Measurements from ENCODE around the gene SCLY. TPM values are rescaled to one million over a fixed set of nuclear protein-coding genes. Genes with fewer than 3 reads are reported as not detected.

The SCLY gene
- total RNA-seq, 6 experiments from 2014 or later = 24.4 to 54.2 (median 35.9) TPM

GRCh38 chr2:238104691-238105371, 44.0 kb downstream of the SCLY start:
- DNase-seq (peak in 1 of 3 donors; percentile 46), ATAC-seq (no peak)
- WGBS (ENCODE audit: insufficient coverage, low coverage, low lambda C conversion rate, missing lambda C conversion rate) = no CpG with 5 or more reads among the region's 21 CpGs
- no peak overlapping the region for H3K27ac ChIP-seq
- H3K4me3 ChIP-seq = no peak overlapping the region
- peaks cover 0 to 7% (median 3%) of the 10 kb centered on the region in 4 donors for H3K4me1 ChIP-seq
- H3K36me3 ChIP-seq = no peaks in the 10 kb centered on the region
- no peak for TF ChIP-seq POLR2A (IDR thresholded peaks at IDR 0.05)
- TF ChIP-seq, protein P1, sequence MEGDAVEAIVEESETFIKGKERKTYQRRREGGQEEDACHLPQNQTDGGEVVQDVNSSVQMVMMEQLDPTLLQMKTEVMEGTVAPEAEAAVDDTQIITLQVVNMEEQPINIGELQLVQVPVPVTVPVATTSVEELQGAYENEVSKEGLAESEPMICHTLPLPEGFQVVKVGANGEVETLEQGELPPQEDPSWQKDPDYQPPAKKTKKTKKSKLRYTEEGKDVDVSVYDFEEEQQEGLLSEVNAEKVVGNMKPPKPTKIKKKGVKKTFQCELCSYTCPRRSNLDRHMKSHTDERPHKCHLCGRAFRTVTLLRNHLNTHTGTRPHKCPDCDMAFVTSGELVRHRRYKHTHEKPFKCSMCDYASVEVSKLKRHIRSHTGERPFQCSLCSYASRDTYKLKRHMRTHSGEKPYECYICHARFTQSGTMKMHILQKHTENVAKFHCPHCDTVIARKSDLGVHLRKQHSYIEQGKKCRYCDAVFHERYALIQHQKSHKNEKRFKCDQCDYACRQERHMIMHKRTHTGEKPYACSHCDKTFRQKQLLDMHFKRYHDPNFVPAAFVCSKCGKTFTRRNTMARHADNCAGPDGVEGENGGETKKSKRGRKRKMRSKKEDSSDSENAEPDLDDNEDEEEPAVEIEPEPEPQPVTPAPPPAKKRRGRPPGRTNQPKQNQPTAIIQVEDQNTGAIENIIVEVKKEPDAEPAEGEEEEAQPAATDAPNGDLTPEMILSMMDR (IDR thresholded peaks at IDR 0.05) = no peak
- intact Hi-C loops (cut with DNase I) = no loop called here
- no peaks in the 10 kb centered on the region for H3K9me3 ChIP-seq
- no peaks in the 10 kb centered on the region for H3K27me3 ChIP-seq

- no peak for ATAC-seq
- no peaks in the 10 kb centered on the region for H3K36me3 ChIP-seq
- no peaks in the 10 kb centered on the region for H3K9me3 ChIP-seq
- DNase-seq = peak in 1 of 3 donors; percentile 41
- intact Hi-C loops (cut with DNase I) = no loop called here
- WGBS (ENCODE audit: insufficient coverage, low coverage, low lambda C conversion rate, missing lambda C conversion rate) = no CpG with 5 or more reads among the region's 28 CpGs
- no peak overlapping the region for H3K4me3 ChIP-seq
- H3K27me3 ChIP-seq = no peaks in the 10 kb centered on the region
- peaks cover 0 to 7% (median 3%) of the 10 kb centered on the region in 4 donors for H3K4me1 ChIP-seq
- no peak for TF ChIP-seq POLR2A (IDR thresholded peaks at IDR 0.05)
- TF ChIP-seq, protein P1 (IDR thresholded peaks at IDR 0.05) = no peak
- no peak overlapping the region for H3K27ac ChIP-seq
Measured at GRCh38 chr2:238105506-238106338, 44.9 kb downstream of the SCLY start.

DNA sequence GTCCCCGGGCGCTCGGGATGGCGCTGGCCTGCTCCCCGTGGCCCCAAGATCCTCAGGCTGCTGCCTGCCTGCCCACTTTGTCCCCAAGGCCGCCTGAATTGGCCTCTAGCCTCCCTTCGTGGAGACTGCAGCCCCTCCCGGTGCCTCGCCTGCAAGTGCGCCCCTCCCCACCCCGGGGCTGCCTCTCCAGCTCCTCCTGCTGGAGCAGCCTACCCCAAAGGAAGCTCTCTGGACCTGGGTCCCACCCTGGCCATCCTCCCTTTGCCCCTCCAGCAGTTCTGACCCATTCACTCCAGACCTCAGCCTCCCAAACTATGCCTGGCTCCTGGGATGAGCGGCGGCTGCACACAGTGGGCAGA, 45.5 kb downstream of the SCLY start:
- Histone ChIP-seq H3K4me3 (no peak overlapping the region), H3K27me3 (no peaks in the 10 kb centered on the region), H3K9me3 (no peaks in the 10 kb centered on the region), H3K36me3 (no peaks in the 10 kb centered on the region), H3K27ac (no peak overlapping the region), H3K4me1 (peaks cover 0 to 7% (median 3%) of the 10 kb centered on the region in 4 donors)
- intact Hi-C loops (cut with DNase I) = no loop called here
- TF ChIP-seq, protein P1 (IDR thresholded peaks at IDR 0.05) = no peak
- no peak for TF ChIP-seq POLR2A (IDR thresholded peaks at IDR 0.05)
- WGBS (ENCODE audit: insufficient coverage, low coverage, low lambda C conversion rate, missing lambda C conversion rate) = 100% methylated on average over 1 of the region's 13 CpGs
- ATAC-seq (no peak), DNase-seq (peak in 2 of 3 donors; percentile 41 to 55)

GRCh38 chr2:238106698-238107524, 46.1 kb downstream of the SCLY start:
- peaks cover 0 to 7% (median 3%) of the 10 kb centered on the region in 4 donors for H3K4me1 ChIP-seq
- ATAC-seq (peak; percentile 46 to 66 (median 62)), DNase-seq (peak in 2 of 3 donors; percentile 60 to 63)
- H3K27ac ChIP-seq = peak overlapping the region in 2 of 3 donors; percentile 50 to 73
- no peaks in the 10 kb centered on the region for H3K27me3 ChIP-seq
- H3K4me3 ChIP-seq = peak overlapping the region in 2 of 3 donors; percentile 24 to 30
- intact Hi-C loops (cut with DNase I) = no loop called here
- H3K9me3 ChIP-seq = no peaks in the 10 kb centered on the region
- no peaks in the 10 kb centered on the region for H3K36me3 ChIP-seq
- TF ChIP-seq, protein P1 (IDR thresholded peaks at IDR 0.05) = peak; percentile 37 to 66 (median 51)
- no peak for TF ChIP-seq POLR2A (IDR thresholded peaks at IDR 0.05)
- WGBS (ENCODE audit: insufficient coverage, low coverage, low lambda C conversion rate, missing lambda C conversion rate) = 66% methylated on average over 12 of the region's 28 CpGs
